HG03135 (cell line): ENCODE data around the gene FAM72B.
"Not testable (repeated sequence)": the region's sequence is repeated elsewhere in the genome, so short reads cannot be mapped to it uniquely, and the experiment has no call there.

Source experiments
- ATAC-seq: cut with Tn5 transposase; IDR thresholded peaks from one replicate; pipeline ENCODE4 v1.9.1; 2021; ENCODE audit warnings: mild to moderate bottlenecking, moderate library complexity; ENCODE audit not compliant: unreplicated experiment

The FAM72B gene

GRCh38 chr1:121184290-121185127 is at the start of gene FAM72B, which contains the start of gene SRGAP2C:
TSS of gene FAM72B (minus strand) at chr1:121184340. CDS start at chr1:121183489, 851 bp downstream.
TSS of gene SRGAP2C (plus strand) at chr1:121184975. CDS start at chr1:121187447, 2,472 bp downstream.
- peak; percentile 84 for ATAC-seq

GRCh38 chr1:121232445-121233125 is 48.4 kb upstream of the FAM72B start:
- peak; percentile 56 for ATAC-seq

GRCh38 chr1:121230636-121231035 is 46.5 kb upstream of the FAM72B start:
- ATAC-seq, result not testable (repeated sequence)

DNA sequence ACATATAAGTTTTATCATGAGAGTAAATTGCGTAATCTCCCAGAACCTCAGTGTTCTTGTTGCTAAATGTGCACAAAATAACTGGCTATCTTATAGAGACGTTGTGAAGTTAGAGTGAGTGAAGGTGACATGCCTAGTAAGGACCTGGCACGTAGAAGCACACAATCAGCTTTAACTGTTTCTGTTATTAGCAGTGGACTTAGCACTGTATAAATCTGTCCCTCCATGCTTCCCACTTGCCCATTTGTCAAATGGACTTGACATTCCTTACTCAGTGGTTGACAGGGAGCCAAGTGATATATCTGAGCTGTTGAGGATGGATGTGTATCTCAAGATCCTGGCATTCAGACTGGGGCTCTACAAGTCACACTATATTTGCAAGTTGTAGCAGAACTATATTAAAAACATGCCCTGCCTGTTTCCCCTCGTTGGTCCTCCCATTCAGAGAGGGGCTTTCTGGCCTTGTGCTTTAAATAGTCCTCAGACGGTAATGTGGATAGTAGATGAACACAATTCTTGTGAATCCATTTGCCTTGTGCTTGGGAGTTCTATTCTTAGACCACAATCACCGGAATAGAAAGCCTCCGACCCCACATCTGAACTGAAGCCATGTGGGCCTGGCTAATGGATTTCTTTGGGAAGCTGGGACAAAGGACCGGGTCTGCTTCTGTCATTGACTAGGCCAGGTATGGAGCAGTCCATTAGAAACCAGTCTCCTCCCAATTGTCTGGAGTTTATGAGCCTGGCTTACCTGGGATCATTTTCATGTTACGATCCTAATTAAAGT is 43.6 kb upstream of the FAM72B start:
- ATAC-seq, result not testable (repeated sequence)

DNA sequence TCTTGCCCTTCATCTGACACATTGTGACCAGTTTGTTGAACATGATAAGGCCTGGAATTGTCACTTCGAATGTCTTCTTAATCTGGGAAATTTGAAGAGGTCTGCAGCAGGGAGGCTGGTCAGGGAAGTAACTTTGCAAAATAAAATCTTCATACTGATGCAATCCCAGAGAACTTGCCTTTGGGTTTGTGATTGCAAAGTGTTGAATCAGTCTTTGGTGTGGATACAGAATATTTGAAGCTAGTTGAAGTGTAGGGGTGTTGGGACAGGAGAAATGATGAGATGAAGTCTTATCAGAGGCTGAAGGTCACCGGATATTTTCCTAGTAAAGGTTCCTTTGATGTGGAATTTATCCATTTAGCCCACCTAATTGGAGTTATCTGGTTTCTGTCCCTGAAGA is 42.8 kb upstream of the FAM72B start:
- ATAC-seq, result not testable (repeated sequence)

DNA sequence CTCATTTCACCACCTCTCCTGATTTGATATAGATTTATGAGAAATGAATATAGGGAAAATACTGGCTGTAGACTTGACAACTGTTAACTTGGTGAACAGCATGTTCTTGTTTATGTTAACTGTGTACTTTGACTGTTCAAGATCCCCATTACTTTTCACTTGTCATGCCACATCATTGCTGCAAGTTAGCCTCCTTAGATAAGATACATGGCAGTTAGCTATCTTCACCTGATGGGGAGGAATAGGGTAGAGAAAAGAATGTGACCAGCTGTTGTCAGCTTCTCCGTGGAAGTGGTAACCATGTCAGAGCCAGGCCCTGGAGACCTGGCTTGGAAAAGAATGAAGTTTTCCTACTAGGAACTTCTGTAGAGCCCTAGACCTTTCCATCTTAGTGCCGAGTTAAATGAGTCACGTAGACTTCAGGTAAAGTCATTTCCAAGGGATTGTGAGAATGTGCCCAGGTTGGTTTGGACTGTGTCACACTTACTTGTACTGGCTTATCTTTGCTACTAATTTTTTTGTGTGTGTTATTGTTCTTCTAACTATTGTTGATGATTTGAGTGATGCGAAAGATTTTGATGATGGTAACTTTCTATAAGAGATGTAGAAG is 42.3 kb upstream of the FAM72B start:
- ATAC-seq, result not testable (repeated sequence)

- peak; percentile 99 for ATAC-seq
These were observed 40.6 kb upstream of the FAM72B start for GRCh38 chr1:121224714-121225113.

- ATAC-seq, result peak; percentile 55
These were observed 37.6 kb upstream of the FAM72B start for GRCh38 chr1:121221770-121222169.

DNA sequence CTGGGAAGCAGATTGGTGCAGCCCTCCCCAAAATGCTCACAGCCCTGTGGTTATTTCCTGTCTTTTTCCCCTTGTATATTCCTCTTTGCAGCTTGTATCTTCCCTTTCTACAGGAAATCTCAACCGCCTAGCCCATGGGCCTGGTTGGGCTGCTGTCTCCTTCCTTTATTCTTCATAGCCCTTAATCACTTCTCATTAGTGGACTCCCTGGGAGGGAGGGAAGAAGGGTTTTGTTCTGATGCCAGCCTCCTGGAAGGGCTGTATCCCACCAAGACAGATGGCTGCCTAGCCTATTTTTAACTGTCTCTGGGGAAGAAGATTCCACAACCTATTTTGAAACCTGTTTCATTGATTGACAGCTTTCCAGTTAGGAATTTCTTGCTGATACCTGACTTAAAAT is 32.5 kb upstream of the FAM72B start:
- ATAC-seq, result not testable (repeated sequence)

GRCh38 chr1:121215699-121216417 is 31.7 kb upstream of the FAM72B start:
- ATAC-seq, result not testable (repeated sequence)

GRCh38 chr1:121214544-121215156 is 30.5 kb upstream of the FAM72B start:
- ATAC-seq, result not testable (repeated sequence)

DNA sequence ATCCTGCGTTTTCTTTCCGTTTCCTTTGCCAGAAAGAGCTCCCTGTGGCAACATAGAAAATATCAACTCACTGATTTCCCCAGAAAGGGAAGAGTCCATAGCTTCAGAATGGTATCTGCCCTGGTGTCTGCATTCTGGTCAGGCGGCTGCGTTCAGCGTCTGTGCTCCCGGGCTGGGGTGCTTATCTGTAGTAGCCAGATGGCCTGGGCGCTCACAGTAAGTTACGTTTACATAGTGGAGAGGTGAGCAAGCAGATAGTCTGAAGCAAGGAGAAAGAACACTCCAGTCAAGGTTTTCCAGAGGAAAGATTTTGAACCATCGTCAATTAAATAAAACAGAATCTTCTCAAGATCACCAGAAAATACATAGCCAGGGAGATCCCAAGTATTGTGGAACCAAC is 29.4 kb upstream of the FAM72B start:
- ATAC-seq, result not testable (repeated sequence)

GRCh38 chr1:121210778-121211177 is 26.6 kb upstream of the FAM72B start:
- not testable (repeated sequence) for ATAC-seq

- not testable (repeated sequence) for ATAC-seq
These were observed 24.2 kb upstream of the FAM72B start for GRCh38 chr1:121208375-121208774.

DNA sequence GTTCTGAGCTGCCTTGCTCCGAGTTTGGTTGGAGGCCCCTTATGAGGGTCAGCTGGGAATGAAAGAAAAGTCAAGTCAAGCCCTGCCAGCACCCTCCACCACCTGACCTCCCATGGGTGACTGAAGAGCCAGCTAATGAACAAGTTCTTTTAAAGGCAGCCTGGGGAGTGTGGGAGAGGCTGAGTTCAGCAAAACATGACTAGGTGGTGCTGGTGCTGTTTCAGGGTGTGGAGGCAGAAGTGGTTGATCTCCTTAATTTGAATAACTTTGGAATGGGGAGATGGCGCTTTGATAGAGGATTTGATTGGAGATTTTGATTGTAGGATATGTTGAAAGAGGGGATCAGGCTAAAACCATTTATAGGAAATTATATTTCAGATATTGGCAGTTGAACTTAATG is 23.2 kb upstream of the FAM72B start:
- not testable (repeated sequence) for ATAC-seq

DNA sequence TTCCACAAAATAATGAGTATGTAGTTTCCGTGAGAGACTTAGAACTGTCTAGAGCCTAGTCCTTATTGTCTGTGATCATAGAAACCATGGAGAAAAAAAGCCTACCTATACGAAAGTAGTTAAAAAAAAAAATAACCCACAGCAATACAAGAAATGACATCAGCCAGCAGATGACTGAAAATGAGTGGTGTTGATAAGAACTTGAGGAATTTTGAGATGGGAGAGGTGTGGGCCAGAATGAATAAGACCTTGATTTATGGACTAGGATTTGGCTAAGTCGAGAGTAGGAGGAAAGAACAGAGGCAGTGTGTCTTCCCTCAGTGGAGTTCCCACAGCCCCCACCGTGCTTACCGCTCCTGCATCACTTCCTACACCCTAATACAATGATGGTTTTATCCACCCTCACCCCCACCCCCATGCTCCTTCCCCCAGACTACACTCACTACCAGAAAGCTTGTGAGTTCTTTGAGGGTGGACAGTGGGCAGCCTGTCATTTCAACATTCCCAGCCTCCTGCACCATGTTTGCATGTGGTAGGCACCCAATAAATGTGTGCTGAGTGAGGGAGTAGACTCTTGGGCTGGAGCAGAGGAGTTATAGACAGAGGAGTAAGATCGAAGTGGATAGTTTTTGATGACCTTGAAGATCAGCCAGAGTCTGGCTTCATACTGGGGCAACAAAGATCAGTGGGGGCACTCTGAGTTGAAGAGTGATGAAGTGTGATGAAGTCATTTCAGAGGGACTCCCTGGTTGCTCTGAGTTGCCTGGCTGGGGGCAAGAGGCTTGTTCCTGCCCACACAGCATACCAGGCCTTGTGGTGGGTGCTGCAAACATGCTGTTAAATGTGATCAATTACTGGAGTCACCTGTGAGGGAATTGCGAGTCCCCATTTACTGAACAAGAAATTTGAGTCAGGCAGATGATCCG is 21.9 kb upstream of the FAM72B start:
- not testable (repeated sequence) for ATAC-seq

DNA sequence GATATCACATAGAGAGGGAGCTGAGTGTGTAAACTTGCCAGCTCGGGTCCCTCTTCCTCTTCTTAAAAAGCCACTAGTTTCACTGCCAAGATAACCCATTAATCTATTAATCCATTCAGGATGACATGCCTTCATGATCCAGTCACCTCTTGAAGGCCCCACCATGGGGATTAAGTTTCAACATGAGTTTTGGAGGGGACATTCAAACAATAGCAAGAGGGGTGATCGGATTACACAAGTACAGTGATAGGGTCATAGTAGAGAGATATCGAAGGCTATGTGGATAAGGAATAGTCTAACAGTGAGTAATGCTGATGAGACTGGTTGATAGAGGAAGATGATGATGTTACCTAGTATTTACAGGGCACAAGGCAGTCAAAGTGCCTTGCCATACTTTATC is 18.8 kb upstream of the FAM72B start:
- not testable (repeated sequence) for ATAC-seq
